Activated naive CD8-positive, alpha-beta T cell treated with anti-CD3 and anti-CD28 coated beads, Interleukin-2, amount 50 U/mL, for 16 hours (primary cell): Measurements from ENCODE around the gene HAPLN2.
"Not testable (repeated sequence)": the region's sequence is repeated elsewhere in the genome, so short reads cannot be mapped to it uniquely, and the experiment has no call there.

Source experiments
- DNase-seq: peaks from one replicate; pipeline ENCODE4 v3.0.0-alpha.2; 2020; ENCODE audit warnings: low read depth, low spot score

HAPLN2 gene

DNA sequence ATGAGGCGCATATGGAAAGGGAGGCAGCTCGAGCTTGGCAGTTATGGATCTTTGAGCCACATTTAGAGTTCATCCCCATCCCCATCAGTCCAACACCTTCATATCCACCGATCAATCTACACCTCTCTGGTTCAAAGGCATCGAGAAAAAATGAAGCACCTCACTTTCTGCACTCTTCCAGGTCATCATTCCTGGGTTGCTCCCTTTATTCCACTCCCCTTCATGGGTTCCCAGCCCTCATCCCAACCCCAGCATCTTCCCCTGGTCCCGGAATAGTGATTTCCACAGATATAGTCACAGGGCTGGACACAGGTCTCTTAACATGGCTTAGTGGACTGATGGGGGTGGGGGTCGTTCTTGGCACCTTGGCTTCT is 354 bp downstream of the HAPLN2 start:
- no peak for DNase-seq

DNA sequence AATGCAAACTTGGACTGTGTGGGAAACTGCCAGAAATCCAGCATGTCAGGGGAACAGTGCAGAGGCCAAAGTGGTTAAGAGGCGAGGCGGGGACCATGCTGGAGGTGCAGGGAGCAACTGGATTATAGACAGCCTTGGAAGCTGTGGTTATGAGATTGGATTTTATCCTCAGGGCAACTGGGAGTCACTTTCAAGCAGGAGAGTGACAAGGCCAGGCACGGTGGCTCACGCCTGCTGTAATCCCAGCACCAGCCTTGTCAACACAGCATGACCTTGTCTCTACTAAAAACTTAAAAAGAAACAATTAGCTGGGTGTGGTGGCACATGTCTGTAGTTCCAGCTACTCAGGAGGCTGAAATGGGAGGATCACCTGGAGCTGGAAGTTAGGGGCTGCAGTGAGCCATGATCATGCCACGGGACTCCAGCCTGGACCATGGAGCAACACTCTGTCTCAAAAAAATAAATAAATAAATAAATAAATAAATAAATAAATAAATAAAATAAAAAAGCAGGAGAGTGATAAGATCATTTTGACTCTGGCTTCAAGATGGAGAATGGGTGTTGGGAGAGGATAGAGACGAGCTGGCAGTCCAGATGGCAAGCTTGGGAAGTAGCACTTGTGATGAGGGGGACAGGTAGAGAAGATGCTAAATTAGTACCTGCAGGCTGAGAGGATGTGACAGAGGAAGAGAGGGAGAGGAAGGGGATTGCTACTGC is 3.5 kb downstream of the HAPLN2 start:
- DNase-seq, result no peak

DNA sequence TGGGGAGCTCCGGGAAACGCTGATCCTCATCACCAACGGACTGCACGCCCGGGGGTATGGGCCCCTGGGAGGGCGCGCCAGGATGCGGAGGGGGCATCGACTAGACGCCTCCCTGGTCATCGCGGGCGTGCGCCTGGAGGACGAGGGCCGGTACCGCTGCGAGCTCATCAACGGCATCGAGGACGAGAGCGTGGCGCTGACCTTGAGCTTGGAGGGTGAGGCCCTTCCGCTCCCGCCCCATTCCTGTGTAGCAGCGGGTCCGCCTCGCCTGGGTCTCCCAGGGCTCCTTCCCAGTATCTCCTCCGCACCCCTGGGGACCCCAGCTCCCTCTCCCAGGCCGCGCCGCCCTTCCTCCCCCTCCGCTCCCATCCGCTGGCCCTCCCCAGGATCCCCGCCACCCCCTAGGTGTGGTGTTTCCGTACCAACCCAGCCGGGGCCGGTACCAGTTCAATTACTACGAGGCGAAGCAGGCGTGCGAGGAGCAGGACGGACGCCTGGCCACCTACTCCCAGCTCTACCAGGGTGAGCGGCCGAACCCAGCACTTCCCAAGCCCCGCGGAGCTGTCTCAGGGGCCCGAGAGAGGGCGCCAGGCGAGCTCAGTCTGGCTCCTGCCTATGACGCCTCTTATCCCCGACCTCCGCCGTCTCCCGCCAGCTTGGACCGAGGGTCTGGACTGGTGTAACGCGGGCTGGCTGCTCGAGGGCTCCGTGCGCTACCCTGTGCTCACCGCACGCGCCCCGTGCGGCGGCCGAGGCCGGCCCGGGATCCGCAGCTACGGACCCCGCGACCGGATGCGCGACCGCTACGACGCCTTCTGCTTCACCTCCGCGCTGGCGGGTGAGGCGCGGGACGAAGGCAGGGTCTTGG is 5.0 kb downstream of the HAPLN2 start:
- no peak for DNase-seq

DNA sequence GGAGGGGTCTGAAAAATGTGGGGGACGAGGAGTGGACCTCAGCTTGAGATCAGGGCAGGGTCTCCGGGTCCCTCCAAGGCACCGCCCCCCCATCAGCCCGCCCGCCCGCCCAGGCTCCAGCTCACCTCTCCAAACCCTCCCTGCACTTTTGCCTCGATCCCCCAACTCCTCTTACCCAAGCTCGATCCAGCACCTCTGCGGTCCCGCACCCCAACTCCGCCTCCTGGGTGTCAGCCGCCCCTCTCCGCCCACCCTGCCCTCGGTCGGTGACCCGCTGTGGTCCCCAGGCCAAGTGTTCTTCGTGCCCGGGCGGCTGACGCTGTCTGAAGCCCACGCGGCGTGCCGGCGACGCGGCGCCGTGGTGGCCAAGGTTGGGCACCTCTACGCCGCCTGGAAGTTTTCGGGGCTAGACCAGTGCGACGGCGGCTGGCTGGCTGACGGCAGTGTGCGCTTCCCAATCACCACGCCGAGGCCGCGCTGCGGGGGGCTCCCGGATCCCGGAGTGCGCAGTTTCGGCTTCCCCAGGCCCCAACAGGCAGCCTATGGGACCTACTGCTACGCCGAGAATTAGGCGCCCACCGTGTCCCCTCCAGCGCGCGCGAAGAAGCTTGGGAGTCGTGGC is 5.7 kb downstream of the HAPLN2 start:
- no peak for DNase-seq

DNA sequence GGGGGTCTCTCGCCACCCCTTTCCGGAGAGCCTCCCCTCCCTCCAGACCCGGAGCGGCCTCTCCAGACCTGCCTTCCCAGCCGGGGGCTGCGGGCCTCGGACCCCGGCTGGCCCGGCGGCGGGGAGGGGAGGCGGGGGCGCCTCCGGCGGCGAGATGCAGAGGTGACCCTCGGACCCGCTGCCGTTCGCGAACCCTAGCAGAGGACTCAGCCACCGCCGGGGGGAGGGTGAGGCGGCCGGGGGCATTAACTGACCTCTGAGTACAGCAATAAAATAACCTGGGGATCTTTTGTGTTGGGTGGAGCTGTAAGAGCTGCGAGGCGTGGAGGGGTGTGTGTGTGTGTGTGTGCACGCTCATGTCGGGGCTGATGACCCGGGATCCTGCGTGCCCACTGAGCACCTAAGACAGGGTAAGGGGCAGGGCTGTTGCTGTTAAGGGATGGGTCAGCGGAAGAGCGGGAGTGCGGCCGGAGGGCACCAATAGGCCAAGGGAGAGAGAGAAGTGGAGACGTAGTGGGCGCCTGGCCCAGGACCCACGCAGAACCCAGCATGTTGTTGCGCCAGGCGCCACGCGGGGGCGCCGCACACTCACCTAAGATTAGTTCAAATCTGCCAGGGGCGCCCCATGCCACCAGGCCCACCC is 6.3 kb downstream of the HAPLN2 start:
- DNase-seq, result peak; percentile 39

DNA sequence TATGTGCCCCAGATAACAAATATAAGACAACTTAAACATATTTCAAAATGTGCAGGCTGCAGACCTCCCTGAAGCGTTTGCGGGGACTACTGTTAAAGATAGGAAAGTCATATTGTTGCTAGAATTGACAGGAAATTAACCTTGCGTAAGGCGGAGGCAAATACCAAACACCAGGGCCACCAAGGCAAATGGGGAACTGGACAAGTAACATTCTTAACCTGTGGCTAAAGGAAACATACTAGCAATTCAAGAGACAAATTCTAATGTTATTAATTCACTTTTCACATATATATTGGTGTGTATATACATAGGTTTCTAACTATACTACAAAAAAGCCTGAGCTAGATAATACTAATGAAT is 6.8 kb downstream of the HAPLN2 start:
- no peak for DNase-seq

DNA sequence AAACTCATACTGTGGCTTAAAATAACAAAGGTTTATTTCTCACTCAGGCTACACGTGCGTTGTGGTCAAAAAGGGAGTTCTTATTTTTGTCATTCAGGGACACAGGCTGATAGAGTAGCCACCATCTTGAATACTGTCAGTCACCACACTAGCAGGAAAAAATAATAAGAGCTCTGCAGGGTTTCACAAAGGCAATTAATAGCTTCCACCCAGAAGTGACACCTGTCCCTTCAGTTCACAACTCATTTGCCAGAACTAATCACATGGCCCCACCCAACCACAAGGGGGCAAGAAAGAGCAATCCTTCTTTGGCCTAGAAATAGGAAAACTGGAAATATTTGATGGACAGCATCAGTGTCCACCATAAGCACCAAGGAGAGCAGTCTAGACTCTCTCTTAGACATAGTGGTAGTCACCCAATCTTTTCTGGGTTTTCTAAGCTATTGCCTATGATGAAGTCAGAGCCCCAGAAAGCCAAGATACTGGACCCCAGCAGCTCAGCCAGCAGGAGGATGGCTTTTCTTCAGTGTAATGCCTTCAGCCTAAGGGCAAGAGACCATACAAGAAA is 8.2 kb downstream of the HAPLN2 start:
- DNase-seq, result no peak

DNA sequence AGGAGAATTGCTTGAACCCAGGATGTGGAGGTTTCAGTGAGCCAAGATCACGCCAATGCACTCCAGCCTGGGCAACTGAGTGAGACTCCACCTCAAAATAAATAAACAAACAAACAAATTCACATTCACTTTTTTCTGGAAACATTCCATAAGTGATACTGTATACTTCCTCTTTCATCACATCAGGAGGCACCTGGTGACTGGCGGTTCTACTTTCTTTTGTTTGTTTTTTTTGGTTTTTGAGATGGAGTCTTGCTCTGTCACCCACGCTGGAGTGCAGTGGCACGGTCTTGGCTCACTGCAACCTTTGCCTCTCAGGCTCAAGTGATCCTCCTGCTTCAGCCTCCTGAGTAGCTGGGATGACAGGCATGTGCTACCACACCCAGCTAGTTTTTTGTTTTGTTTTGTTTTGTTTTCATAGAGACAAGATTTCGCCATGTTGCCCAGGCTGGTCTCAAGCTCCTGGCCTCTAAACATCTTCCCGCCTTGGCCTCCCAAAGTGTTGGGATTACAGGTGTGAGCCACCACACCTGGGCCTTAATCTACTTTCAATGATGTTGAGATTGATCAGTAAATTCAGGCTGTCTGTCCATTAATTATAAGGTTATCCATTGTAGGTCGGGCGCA is 10.7 kb downstream of the HAPLN2 start:
- no peak for DNase-seq

DNA sequence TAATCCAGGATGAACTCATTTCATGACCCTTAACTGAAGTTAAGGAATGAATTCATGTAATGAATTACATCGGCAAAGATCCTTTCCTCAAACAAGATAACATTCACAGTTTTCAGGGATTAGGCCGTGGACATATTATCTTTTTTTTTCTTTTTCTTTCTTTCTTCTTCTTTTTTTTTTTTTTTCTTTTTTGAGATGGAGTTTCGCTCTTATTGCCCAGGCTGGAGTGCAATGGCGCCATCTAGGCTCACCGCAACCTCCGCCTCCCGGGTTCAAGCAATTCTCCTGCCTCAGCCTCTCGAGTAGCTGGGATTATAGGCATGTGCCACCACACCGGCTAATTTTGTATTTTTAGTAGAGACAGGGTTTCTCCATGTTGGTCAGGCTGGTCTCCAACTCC is 11.9 kb downstream of the HAPLN2 start:
- DNase-seq, result not testable (repeated sequence)

DNA sequence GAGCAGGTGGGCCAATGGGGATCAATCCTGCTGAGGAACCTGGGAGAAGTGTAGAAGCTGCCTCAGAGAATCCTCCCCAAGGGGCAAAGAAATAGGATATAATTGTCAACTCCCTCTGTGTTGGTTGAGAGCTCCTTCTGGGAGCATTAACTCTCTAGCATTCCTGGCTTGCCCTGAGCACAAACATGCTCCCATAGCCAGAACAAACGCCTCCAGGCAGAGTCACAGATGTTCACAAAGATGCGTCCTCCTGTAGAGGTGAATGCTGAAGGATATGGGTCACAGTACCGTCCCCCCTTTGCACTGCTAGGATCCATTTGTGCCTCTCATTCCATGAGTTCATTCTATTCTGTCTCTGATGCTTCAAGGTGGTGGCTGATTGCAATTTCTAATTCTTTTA is 13.1 kb downstream of the HAPLN2 start:
- no peak for DNase-seq

DNA sequence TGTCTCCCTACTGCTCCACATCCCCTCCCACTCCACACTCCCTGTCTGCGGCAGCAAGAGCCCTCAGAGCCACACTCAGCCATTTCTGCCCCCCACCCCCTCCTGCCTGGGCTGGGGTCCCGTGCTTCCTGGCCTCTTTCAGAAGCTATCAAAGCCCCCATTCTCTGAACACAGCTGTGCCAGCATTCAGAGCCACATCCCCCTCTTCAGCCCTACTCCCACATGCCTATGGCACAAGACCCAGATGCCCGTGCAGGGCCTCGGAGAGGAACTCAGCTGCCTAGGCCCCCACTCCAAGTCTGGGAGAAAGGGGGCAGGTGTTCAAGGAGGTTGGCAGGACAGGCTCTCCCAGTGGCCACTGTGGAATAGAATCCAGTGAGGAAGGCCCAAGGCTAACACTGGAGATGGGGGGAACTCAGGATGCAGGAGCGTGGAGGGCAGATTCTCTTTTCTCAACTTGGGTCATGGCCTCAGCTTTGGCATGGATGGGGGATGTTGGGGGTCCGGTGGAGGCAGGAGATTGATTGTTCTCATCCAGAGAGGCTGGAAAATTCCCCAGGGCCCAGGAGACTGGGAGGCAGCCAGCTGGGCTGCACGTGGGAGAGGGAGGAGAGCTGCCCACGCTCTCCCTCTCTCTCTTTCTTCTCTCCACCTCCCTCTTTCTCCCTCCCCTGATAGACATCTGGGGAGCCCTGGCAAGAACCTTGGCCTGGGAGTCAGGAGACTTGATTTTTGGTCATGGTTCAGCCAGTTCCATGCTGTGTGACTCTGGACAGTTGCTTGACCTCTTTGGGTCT is 19.2 kb downstream of the HAPLN2 start:
- no peak for DNase-seq

DNA sequence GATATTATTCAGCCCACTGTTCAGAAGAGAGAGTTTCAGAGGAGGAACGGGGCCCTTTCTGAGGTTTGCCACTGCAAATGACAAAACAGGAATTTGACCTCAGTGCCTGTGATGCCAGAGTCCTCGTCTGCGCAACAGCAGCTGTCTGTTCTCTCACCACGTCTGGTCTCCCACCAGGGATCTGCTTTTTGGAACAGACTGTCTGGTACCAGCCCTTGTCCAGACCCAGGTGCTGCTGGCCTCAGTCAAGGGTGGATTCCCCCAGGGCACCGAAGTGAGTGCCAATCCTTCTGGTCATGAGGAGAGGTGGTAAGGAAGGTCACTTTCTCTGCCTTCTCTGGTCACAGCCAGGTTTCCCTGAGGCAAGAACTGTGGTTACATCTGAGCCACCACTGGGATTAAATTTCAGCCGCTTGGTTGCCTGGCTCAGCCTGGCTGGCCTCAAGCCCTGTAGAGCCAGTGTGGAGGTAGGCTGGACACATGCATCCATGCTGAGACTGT is 20.4 kb downstream of the HAPLN2 start:
- DNase-seq, result no peak

DNA sequence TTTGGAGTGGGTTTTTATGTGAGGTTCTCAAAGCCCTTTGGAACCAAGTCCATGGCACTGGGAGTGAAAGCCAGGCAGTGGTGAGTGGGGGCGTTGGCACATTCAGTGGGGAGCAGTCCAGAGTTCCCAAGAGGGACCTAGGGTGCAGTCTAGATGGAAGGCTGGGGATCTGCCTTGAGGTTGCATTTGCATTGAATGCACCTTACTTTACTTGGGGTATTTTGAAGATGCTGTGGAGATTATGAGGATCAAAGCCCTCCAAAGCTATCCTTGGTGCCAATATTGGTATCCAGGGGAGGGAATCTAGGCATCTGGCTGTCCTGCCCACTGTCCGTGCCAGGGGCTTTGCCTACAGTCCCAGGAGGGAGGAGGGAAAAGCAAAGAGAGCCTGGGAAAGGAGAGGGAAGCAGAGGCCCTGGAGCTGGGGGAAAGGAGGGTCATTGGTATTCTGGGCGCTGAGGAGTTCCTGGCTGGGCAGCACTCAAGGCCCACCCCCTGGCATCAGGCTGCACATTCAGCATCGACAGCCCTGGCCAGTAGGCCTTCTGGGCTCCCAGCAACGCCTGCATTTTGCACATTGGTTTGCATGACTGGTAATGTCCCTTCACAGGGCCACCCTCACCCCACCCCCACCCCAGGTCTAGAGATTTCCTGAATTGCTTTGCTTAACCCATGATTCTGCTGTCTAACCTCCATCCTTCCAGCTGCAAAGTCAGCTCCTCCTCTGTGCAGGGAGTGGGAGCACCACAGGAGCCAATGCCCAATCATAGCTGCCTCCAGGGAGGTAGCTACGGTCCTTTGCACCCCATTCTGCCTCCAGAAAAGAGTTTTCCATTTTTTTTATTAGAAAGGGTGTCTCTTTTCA is 21.9 kb downstream of the HAPLN2 start:
- DNase-seq, result no peak

DNA sequence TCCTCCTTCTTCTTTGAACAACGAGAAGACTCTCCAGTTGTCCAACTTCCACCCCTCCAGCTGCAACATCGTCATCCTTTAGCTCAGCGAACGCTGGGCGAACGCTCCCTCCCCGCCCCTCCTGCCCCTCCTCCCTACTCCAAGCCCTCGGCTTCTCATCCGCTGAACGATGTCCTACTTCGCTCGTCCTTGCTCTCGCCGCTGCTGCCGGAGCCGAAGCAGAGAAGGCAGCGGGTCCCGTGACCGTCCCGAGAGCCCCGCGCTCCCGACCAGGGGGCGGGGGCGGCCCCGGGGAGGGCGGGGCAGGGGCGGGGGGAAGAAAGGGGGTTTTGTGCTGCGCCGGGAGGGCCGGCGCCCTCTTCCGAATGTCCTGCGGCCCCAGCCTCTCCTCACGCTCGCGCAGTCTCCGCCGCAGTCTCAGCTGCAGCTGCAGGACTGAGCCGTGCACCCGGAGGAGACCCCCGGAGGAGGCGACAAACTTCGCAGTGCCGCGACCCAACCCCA is 22.6 kb downstream of the HAPLN2 start, which contains the start of gene BCAN:
Gene BCAN (plus strand): TSS at position 357 of the 504 bp plus-strand sequence. CDS start 3,938 bp downstream, outside the sequence.
- DNase-seq, result no peak

DNA sequence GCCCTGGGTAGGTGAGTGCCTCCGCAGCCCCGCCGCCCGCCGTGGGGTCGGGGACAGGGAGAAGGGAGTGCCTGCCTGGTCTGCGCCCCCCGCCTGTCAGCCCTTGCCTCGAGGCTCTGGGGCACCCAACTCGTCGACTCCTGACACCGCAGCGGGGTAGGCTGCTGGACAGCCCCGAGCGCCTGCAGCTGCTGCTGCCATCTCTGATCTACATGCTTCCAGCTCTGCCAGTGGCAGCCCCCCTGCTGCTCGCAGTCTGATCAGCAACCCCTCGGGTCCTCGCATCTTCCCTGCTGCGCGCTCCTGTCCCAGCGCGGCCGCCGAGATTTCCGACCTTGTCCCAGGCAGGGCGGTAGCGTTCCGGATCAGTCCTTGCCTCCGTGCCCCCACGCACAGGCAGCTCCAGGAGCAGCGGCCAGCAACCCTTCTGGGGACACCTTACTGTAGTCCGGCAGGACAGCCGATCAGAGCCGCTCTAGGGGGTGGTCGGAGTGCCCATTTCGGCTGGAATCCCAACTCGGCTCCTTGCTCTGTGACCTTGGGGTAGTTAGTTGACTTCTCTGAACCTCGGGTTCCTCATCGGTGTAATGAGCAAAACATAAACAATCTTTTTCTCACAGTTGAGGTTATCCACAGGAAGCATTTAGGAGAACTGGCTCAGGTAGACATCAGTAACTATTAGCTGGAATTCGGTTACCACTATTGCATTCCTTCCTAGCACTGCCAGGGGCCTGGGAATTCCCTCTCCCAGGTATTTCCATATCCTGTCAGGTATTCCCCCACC is 23.2 kb downstream of the HAPLN2 start:
- no peak for DNase-seq

DNA sequence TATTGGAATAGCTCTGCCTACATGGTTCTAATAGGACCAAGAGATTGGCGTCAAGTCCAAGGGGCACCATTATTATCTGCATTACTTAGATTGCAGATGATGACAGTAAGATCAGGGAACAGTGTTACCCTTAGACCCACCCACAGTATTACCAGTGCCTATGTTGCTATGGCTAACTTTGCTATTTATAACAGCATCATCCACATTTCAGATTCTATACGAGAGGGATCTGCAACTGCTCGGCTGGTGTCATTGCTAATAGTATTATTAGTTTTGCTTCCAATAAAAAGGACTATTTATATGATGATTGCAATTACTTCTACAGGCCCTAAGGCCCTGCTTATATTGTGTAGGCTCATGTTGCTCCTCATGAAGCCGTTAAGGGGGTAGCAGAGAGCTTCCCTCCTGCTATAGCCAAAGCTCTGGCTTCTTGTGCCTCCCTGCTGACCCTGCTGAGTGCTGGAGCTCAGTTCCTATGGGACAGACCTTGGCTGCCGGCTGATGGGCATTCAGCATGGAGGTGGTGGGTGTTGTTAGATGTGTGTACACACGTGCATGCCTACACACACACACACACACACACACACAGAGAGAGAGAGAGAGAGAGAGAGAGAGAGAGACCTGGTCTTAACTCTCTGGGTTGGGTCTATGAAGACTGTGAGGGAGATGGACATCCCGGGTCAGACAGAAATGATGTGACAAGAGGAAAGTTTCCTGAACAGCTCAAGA is 24.0 kb downstream of the HAPLN2 start:
- no peak for DNase-seq

DNA sequence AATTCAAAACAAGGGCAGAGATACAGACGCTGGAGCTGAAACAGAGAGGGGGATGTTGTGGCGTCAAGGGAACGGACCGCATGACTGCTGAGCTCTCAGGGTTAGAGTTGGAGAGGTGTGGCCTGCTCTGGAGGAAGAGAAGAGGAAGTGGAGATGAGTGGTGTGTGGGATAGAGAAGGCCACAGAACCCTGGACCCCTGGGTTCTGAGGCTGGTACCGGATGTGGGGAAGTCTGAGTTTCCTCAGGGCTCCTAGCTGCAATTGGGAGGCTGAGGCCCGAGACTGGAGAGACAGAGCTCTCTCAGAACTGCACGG is 24.5 kb downstream of the HAPLN2 start:
- no peak for DNase-seq

DNA sequence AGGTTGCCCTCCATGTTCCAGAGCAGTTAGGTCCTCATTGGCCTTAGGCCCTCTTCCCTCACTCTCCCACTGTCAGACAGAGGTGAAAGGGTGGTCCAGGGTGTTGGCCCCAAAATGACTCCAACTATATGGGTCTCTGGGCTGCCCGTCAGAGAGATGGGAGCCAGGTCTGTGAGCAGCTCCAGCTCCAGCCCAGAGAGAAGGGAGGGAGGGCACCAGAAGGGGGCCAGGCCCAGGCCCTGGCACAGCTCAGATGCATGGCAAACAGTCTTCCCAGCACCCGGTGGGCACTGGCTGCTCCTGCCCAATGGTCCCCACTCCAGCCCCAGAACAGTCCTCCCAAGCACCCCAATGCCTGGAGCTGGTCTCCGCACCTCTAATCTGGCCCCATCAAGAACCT is 24.9 kb downstream of the HAPLN2 start:
- DNase-seq, result no peak
